Measurements from ENCODE around the gene KIF9. TPM values are rescaled to one million over a fixed set of nuclear protein-coding genes. Genes with fewer than 3 reads are reported as not detected.

KIF9 gene
- total RNA-seq, 1 donor from 2014 or later = 6.2 TPM

GRCh38 chr3:47239929-47240328, 42.7 kb downstream of the KIF9 start:
- no peak for DNase-seq (ENCODE audit: low spot score in 2 of 2, unreplicated experiment in 2 of 2)
- Mint-ChIP-seq H3K27ac (no peak overlapping the region), H3K27me3 (ENCODE audit: low read depth) (no peaks in the 10 kb centered on the region), H3K4me3 (no peak overlapping the region), H3K9me3 (no peaks in the 10 kb centered on the region), H3K36me3 (no peaks in the 10 kb centered on the region), H3K4me1 (no peaks in the 10 kb centered on the region)
- no peak for TF ChIP-seq CTCF (IDR thresholded peaks at IDR 0.05; ENCODE audit: unreplicated experiment)

GRCh38 chr3:47238017-47238416, 44.6 kb downstream of the KIF9 start:
- H3K27me3 Mint-ChIP-seq (ENCODE audit: low read depth) = no peaks in the 10 kb centered on the region
- no peaks in the 10 kb centered on the region for H3K4me1 Mint-ChIP-seq
- no peak for TF ChIP-seq CTCF (IDR thresholded peaks at IDR 0.05; ENCODE audit: unreplicated experiment)
- H3K4me3 Mint-ChIP-seq = no peak overlapping the region
- no peaks in the 10 kb centered on the region for H3K9me3 Mint-ChIP-seq
- H3K27ac Mint-ChIP-seq = no peak overlapping the region
- DNase-seq (ENCODE audit: low spot score in 2 of 2, unreplicated experiment in 2 of 2) = no peak
- no peaks in the 10 kb centered on the region for H3K36me3 Mint-ChIP-seq

- Mint-ChIP-seq H3K27me3 (ENCODE audit: low read depth) (no peaks in the 10 kb centered on the region), H3K4me1 (no peaks in the 10 kb centered on the region), H3K4me3 (no peak overlapping the region), H3K36me3 (peaks cover 3% of the 10 kb centered on the region), H3K27ac (no peak overlapping the region), H3K9me3 (no peaks in the 10 kb centered on the region)
- no peak for TF ChIP-seq CTCF (IDR thresholded peaks at IDR 0.05; ENCODE audit: unreplicated experiment)
- DNase-seq (ENCODE audit: low spot score in 2 of 2, unreplicated experiment in 2 of 2) = no peak
Observed at GRCh38 chr3:47228088-47228487, 54.5 kb downstream of the KIF9 start.

- Mint-ChIP-seq H3K27me3 (ENCODE audit: low read depth) (no peaks in the 10 kb centered on the region), H3K4me1 (no peaks in the 10 kb centered on the region), H3K9me3 (no peaks in the 10 kb centered on the region), H3K4me3 (no peak overlapping the region), H3K36me3 (peaks cover 3% of the 10 kb centered on the region), H3K27ac (no peak overlapping the region)
- TF ChIP-seq CTCF (IDR thresholded peaks at IDR 0.05; ENCODE audit: unreplicated experiment) = no peak
- no peak for DNase-seq (ENCODE audit: low spot score in 2 of 2, unreplicated experiment in 2 of 2)
Observed at GRCh38 chr3:47227678-47228077, 54.9 kb downstream of the KIF9 start.

- no peaks in the 10 kb centered on the region for H3K9me3 Mint-ChIP-seq
- DNase-seq (ENCODE audit: low spot score in 2 of 2, unreplicated experiment in 2 of 2) = no peak
- H3K36me3 Mint-ChIP-seq = peaks cover 3% of the 10 kb centered on the region
- H3K4me1 Mint-ChIP-seq = no peaks in the 10 kb centered on the region
- no peak for TF ChIP-seq CTCF (IDR thresholded peaks at IDR 0.05; ENCODE audit: unreplicated experiment)
- no peaks in the 10 kb centered on the region for H3K27me3 Mint-ChIP-seq (ENCODE audit: low read depth)
- no peak overlapping the region for H3K27ac Mint-ChIP-seq
- H3K4me3 Mint-ChIP-seq = no peak overlapping the region
Observed at GRCh38 chr3:47225310-47225906, 57.2 kb downstream of the KIF9 start.

- H3K9me3 Mint-ChIP-seq = no peaks in the 10 kb centered on the region
- H3K27ac Mint-ChIP-seq = no peak overlapping the region
- H3K4me1 Mint-ChIP-seq = no peaks in the 10 kb centered on the region
- TF ChIP-seq CTCF (IDR thresholded peaks at IDR 0.05; ENCODE audit: unreplicated experiment) = no peak
- peaks cover 3% of the 10 kb centered on the region for H3K36me3 Mint-ChIP-seq
- DNase-seq (ENCODE audit: low spot score in 2 of 2, unreplicated experiment in 2 of 2) = no peak
- H3K27me3 Mint-ChIP-seq (ENCODE audit: low read depth) = no peaks in the 10 kb centered on the region
- no peak overlapping the region for H3K4me3 Mint-ChIP-seq
Observed at GRCh38 chr3:47223755-47224154, 58.8 kb downstream of the KIF9 start.
